Ureter (tissue), 1 donor: ENCODE data around the gene ST6GAL2. TPM values are rescaled to one million over a fixed set of nuclear protein-coding genes. Genes with fewer than 3 reads are reported as not detected.

ENCODE experiments used
- DNase-seq: peaks from one replicate; pipeline ENCODE4 v3.0.0-alpha.2; 2020; ENCODE audit warnings: low spot score
- total RNA-seq: library from RNA; stranded (reverse); gene quantifications from one replicate; pipeline ENCODE4 v1.2.4, GENCODE V29; 2023
- donor health status: DM: yes; HTN: yes; CAD: no.

ST6GAL2 gene
- total RNA-seq, 1 donor from 2014 or later, result 1.4 TPM

DNA sequence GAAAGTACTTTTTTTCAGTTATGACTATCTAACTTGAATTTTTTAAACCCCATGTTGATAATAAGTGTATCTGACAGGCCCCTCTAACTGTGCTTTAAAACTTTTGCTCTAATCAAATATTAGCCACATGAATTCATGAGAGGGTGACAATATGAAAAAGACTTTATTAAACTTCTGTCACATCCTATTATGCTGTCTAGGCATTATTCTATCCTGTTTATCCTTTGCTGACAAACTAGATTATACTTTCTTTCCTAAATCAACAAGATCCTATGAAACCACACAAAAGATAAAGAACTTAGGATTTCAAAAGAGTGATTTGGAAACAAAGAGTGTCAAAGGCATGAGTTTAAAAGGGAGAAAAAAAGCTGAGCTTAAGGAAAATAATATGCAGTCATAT is 57.8 kb downstream of the ST6GAL2 start:
- no peak for DNase-seq

GRCh38 chr2:106827158-106827557 is 58.8 kb downstream of the ST6GAL2 start:
- DNase-seq, result no peak

DNA sequence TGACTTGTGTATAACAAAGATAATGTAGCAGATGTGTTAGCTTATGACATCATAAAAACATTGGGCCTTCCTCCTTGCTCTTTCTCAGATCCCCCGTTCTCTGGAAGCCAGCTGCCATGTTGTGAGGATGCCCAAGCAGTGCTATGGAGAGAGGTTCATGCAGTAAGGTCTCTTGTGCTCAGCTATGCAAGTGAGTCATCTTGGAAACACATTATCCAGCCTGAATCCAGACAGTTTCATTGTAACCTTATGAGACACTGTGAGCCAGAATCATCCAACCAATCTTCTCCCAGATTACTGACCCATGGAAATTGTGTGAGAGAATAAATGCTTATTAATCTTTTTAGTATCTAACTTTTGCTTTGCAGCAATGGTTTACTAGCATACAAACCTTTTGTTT is 60.8 kb downstream of the ST6GAL2 start:
- no peak for DNase-seq

- DNase-seq, result no peak
Observed at GRCh38 chr2:106816974-106817373, 69.0 kb downstream of the ST6GAL2 start.

DNA sequence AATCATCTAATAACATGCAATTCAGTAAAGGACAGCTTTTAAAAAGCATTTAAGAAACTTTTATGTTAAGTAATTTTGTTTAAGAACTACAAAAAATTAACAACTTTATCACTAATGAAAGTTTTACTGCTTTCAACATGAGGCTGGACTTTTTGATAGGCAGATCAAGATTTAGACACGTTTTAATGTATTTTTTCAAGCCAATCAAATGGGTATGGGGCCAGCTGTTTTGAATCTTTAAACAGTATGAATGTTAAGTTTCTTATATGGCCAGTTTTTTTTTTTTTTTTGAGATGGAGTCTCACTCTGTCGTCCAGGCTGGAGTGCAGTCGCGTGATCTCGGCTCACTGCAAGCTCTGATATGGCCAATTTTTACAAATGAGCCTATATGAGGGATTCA is 73.1 kb downstream of the ST6GAL2 start:
- no peak for DNase-seq

- no peak for DNase-seq
Observed at GRCh38 chr2:106812383-106812782, 73.6 kb downstream of the ST6GAL2 start.

DNA sequence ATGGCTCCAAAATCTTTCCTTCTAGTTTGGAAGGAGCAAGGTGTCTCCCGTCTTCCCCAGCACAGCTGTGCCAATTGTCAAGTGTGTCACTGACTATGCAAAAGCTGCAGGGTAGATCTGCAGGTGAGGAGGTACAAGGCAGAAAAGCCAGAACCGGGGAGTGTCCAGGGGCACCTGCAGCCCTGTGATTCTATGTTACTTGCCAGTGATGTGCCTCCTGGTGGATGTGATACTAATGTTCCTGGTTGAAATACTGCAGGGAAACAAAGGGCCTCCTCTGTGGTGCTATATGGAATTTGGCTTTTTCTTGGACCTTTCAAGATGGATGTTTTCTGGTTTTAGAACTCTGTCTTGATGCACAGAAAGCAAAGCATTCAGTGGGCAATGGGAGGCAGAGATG is 80.3 kb downstream of the ST6GAL2 start:
- no peak for DNase-seq

GRCh38 chr2:106804161-106804560 is 81.8 kb downstream of the ST6GAL2 start:
- no peak for DNase-seq

DNA sequence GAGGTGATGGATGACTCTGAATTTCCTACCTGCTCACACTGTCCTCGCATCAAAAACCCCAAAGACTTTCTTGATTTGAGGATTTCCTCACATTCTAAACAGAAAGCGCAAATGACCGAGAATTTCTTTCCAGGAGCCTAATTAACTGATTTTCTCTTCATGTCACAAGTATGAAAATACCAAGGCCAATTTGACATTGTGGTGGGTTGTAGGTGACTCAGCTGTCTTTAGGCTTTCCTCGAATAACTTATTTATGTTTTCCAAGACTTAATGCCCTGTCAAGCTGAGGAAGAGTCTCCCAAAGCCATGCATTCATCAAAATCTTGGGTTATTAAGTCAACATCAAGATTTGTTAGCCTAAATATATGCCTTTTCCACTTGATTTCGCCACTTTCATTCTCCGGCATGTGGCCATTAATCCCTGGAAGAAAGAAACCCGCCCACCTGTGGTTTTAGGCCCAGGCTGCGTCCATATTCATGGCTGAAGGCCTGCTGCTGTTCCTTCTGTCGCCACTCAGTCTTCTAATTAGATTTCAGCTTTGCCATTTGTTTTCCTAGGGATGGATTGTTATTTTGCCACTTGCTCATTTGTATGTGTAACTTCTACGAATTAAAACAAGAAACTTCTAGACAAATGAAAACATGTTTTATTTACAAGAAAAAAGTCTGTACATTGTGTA is 84.9 kb downstream of the ST6GAL2 start:
- no peak for DNase-seq

GRCh38 chr2:106800180-106800579 is 85.8 kb downstream of the ST6GAL2 start:
- no peak for DNase-seq

- DNase-seq, result no peak
Observed at GRCh38 chr2:106798826-106799552, 87.0 kb downstream of the ST6GAL2 start.

- DNase-seq, result no peak
Observed at GRCh38 chr2:106797494-106797893, 88.5 kb downstream of the ST6GAL2 start.

- DNase-seq, result no peak
Observed at GRCh38 chr2:106792671-106793070, 93.3 kb downstream of the ST6GAL2 start.

DNA sequence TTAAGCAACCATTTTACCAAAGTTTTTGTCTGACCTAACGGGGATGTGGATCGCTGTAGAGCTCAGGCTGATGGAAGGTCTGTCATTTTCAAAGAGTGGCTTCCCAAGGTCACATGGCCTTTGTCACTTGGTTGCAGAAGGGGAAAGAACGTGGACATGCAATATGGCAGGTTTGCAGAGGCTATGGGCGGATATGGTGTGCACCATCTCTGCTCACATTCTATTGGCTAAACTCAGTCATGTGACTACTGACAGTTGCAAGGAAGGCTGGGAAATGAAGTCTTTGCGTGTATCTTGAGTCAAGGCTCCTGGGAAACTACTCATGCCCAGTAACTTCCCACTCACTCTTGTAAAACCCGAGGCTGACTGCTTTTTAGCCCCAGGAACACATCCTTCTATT is 96.8 kb downstream of the ST6GAL2 start:
- DNase-seq, result no peak

- no peak for DNase-seq
Observed at GRCh38 chr2:106782681-106783080, 103.3 kb downstream of the ST6GAL2 start.

DNA sequence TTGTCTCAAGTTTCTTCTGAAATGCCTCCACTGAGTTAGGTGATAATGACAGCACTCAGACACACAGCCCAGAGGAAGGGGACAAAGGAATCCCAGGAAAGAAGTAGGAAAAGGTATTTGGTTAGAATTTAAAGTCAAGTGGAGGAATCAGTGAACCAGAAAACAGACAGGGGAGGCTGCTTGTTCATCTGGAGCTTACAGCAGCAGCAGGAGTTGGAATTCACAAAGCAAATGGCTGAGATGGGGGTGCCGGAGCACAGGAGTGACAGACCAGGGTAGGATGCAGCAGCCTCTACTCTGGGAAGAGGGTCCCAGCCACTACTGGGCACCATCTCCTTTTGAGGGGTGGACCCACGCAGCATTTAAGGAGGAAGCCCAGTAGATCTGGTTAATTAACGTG is 104.8 kb downstream of the ST6GAL2 start:
- DNase-seq, result no peak

DNA sequence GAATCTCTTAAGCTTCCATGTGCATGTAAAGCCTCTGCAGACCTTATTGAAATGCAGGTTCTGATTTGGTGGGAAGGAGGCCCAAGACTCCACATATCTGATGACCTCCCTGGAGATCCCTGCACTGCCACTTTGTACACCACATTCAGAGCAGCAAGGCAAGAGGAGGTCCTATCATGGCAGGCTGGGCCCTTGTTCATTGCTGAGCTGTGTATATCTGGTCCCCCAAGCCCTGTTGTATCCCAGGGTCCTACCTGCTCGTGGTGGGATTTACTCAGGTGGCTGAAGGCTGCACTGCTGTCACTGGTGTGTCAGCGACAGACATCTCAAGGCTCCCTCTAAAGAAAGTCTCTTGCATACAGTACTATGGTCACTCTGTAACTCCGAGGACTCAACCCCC is 114.2 kb downstream of the ST6GAL2 start:
- no peak for DNase-seq

GRCh38 chr2:106770986-106771385 is 115.0 kb downstream of the ST6GAL2 start:
- no peak for DNase-seq

DNA sequence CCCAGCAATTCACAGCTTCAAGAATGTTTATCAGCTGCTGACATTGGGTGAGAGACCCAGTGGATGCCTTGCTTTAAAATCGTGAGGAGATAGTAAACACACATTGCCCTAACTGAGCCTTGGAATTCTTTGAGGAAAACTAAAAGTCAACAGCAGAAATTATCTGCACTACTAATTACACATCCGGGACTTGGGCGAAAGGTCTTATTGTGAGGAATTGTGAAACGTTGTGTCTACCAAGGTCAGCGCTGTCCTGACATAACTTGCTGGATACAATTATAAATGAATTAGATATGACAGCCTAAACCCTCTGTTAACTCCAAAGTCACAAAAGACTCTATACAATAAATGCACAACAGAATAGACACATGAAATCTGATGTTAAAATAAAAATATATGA is 121.4 kb downstream of the ST6GAL2 start:
- no peak for DNase-seq

DNA sequence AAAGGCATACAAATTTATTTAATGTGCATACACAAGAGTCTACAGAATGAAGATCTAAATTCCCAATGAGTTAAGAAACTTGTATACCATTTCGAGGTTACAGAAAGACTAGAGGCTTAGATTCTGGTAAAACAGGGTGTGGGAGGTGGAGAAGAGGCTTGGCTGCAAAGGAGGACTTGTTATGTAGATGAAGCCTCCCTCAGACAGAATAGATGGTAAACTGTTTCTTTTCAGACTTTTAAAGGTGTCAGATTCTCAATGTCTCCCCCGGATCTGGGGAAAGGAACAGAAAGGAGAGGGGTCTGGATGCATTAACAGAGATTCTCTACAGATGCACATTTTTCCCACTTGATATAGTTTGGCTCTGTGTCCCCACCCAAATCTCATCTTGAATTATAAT is 126.0 kb downstream of the ST6GAL2 start:
- DNase-seq, result no peak

GRCh38 chr2:106758901-106759497 is 127.0 kb downstream of the ST6GAL2 start:
- no peak for DNase-seq
